HCT116 (cell line): ENCODE results near the gene GCN1. TPM values are rescaled to one million over a fixed set of nuclear protein-coding genes. Genes with fewer than 3 reads are reported as not detected.

Experiments used
- ATAC-seq: fragments of 200-7000 bp; cut with Tn5 transposase; 2 replicates; pipeline ENCODE4 v1.9.1; 2020; ENCODE audit warnings: mild to moderate bottlenecking, moderate library complexity
- BruUV-seq: library from RNA; stranded (reverse); fragments of 400-500 nt; replicated peaks from 2 replicates; lab custom pipeline; 2021; lab: Mats Ljungman, UMichigan
- CTCF ChIA-PET: fragments of 300-600 bp; sonication (Branson Sonifier 250); formaldehyde crosslinking; loops from one replicate; lab custom pipeline; 2021; ENCODE audit warnings: antibody characterized with exemption; lab: Charles Lee
- POLR2A ChIA-PET: fragments of 300-600, 350-600 bp; sonication (Branson Sonifier 250); formaldehyde crosslinking; loops from one replicate; lab custom pipeline; 2021; ENCODE audit warnings: antibody characterized with exemption; lab: Charles Lee
- RAD21 ChIA-PET, 2 experiments: fragments of 300-600 bp; sonication (Branson Sonifier 250); formaldehyde crosslinking; loops; one replicate each; lab custom pipeline; 2023; ENCODE audit warnings: low total read pairs in 2 of 2; ENCODE audit not compliant: uncharacterized antibody in 2 of 2, unreplicated experiment in 2 of 2, low non-redundant PET in 1 of 2; lab: Charles Lee
- DNase-seq: peaks from one replicate; pipeline ENCODE4 v3.0.0-alpha.2; 2010; ENCODE audit warnings: low read depth, low spot score
- H2AFZ ChIP-seq: fragments of 200-600 bp; shearing (Covaris generic), sonication (generic); 2 replicates; pipeline ENCODE4 v1.6.1; 2017; ENCODE audit warnings: low read depth, mixed run types, mixed read lengths, antibody characterized with exemption, low read length; ENCODE audit not compliant: poor library complexity, severe bottlenecking
- H3K27ac ChIP-seq: 2 replicates; pipeline ENCODE4 v1.5.1; 2012; ENCODE audit warnings: low read depth, low read length
- H3K27me3 ChIP-seq: fragments of 200-600 bp; sonication (generic); 2 replicates; pipeline ENCODE4 v1.6.1; 2016; ENCODE audit warnings: mixed run types, low read length, mixed read lengths; ENCODE audit not compliant: insufficient read depth
- H3K36me3 ChIP-seq, 2 experiments: fragments of 200-500 bp in 1 of 2; fragments of 200-600 bp in 1 of 2; sonication (Bioruptor generic) in 1 of 2; sonication (generic) in 1 of 2; 2 replicates each; pipeline versions ENCODE4 v1.5.1 to v1.6.1; 2014 to 2016; ENCODE audit warnings: low read length in 2 of 2, inconsistent platforms in 1 of 2, mixed read lengths in 1 of 2, mixed run types in 1 of 2; ENCODE audit not compliant: insufficient read depth in 2 of 2, control insufficient read depth in 1 of 2
- H3K4me1 ChIP-seq, 2 experiments: fragments of 200-600 bp in 1 of 2; sonication (generic) in 1 of 2; 2 replicates each; pipeline versions ENCODE4 v1.5.1 to v1.6.1; 2012 to 2017; ENCODE audit warnings: low read length in 2 of 2, inconsistent platforms in 1 of 2, mild to moderate bottlenecking in 1 of 2, mixed read lengths in 1 of 2, mixed run types in 1 of 2, moderate library complexity in 1 of 2; ENCODE audit not compliant: insufficient read depth in 2 of 2, control insufficient read depth in 1 of 2
- H3K4me2 ChIP-seq: fragments of 200-600 bp; sonication (generic); 2 replicates; pipeline ENCODE4 v1.6.1; 2017; ENCODE audit warnings: mixed run types, low read length, mixed read lengths
- H3K4me3 ChIP-seq, 2 experiments: fragments of 200-600 bp in 1 of 2; sonication (generic) in 1 of 2; replicated peaks in 1 of 2; 2 replicates each; pipeline ENCODE4 v1.5.1; 2011 to 2016; ENCODE audit warnings: low read length in 2 of 2, control low read depth in 1 of 2, low read depth in 1 of 2, mild to moderate bottlenecking in 1 of 2, mixed read lengths in 1 of 2, mixed run types in 1 of 2
- H3K79me2 ChIP-seq: fragments of 200-600 bp; sonication (generic); 2 replicates; pipeline ENCODE4 v1.6.1; 2017; ENCODE audit warnings: mild to moderate bottlenecking, mixed run types, low read length, moderate library complexity, mixed read lengths; ENCODE audit not compliant: insufficient read depth
- H3K9ac ChIP-seq: fragments of 200-600 bp; sonication (generic); 2 replicates; pipeline ENCODE4 v1.6.1; 2016; ENCODE audit warnings: low read length, mixed read lengths
- H3K9me2 ChIP-seq: fragments of 200-600 bp; sonication (generic), shearing (Covaris generic); 2 replicates; pipeline ENCODE4 v1.6.1; 2017; ENCODE audit warnings: mixed run types, mild to moderate bottlenecking, moderate library complexity; ENCODE audit not compliant: insufficient read depth
- H3K9me3 ChIP-seq, 2 experiments: fragments of 200-500 bp in 1 of 2; fragments of 200-600 bp in 1 of 2; sonication (Bioruptor generic) in 1 of 2; sonication (generic) in 1 of 2; 2 replicates each; pipeline ENCODE4 v1.6.1; 2014 to 2017; ENCODE audit warnings: low read length in 2 of 2, mixed read lengths in 2 of 2, inconsistent platforms in 1 of 2, low read depth in 1 of 2, mild to moderate bottlenecking in 1 of 2, mixed run types in 1 of 2, moderate library complexity in 1 of 2; ENCODE audit not compliant: control insufficient read depth in 1 of 2, insufficient read depth in 1 of 2
- H4K20me1 ChIP-seq: fragments of 200-600 bp; sonication (generic), shearing (Covaris generic); 2 replicates; pipeline ENCODE4 v1.6.1; 2017; ENCODE audit warnings: mixed run types, mild to moderate bottlenecking, moderate library complexity; ENCODE audit not compliant: insufficient read depth
- CEBPB ChIP-seq: IDR thresholded peaks from 2 replicates; pipeline ENCODE4 v1.6.1; 2012; ENCODE audit warnings: low read depth
- EGR1 ChIP-seq: IDR thresholded peaks from 2 replicates; pipeline ENCODE4 v1.6.1; 2012; ENCODE audit warnings: low read depth
- ELF1 ChIP-seq: IDR thresholded peaks from 2 replicates; pipeline ENCODE4 v1.6.1; 2012; ENCODE audit warnings: low read depth, borderline replicate concordance
- EZH2phosphoT487 ChIP-seq: fragments of 200-600 bp; IDR thresholded peaks from 2 replicates; pipeline ENCODE4 v1.6.1; 2018; ENCODE audit warnings: antibody characterized with exemption, borderline replicate concordance
- JUND ChIP-seq: IDR thresholded peaks from 2 replicates; pipeline ENCODE4 v1.6.1; 2012
- RAD21 ChIP-seq: IDR thresholded peaks from 2 replicates; pipeline ENCODE4 v1.6.1; 2012; ENCODE audit warnings: low read depth, mild to moderate bottlenecking
- SIN3A ChIP-seq: IDR thresholded peaks from 2 replicates; pipeline ENCODE4 v1.6.1; 2012; ENCODE audit warnings: low read depth
- SP1 ChIP-seq: IDR thresholded peaks from 2 replicates; pipeline ENCODE4 v1.6.1; 2012; ENCODE audit warnings: low read depth
- TCF7L2 ChIP-seq: IDR thresholded peaks from 2 replicates; pipeline ENCODE4 v1.7.0; 2011; ENCODE audit warnings: borderline replicate concordance, inconsistent platforms; ENCODE audit not compliant: insufficient read depth, insufficient read length; ENCODE audit errors: extremely low read depth
- YY1 ChIP-seq: IDR thresholded peaks from 2 replicates; pipeline ENCODE4 v1.6.1; 2011; ENCODE audit warnings: low read length, low read depth, moderate library complexity, mild to moderate bottlenecking; ENCODE audit not compliant: insufficient replicate concordance; ENCODE audit errors: extremely low read depth
- ZFX ChIP-seq: fragments of 450-650 bp; IDR thresholded peaks from 2 replicates; pipeline ENCODE4 v1.6.1; 2017
- intact Hi-C: fragments of 100-400 bp; cut with micrococcal nuclease; formaldehyde crosslinking; loops from 2 replicates; pipeline ENCODE4 v1.10.0; 2022
- total RNA-seq: library from RNA; stranded (reverse); gene quantifications from one replicate; pipeline ENCODE4 v1.2.1, GENCODE V29; 2021; ENCODE audit not compliant: unreplicated experiment
- TF ChIP-seq, protein P1 (sequence below): IDR thresholded peaks from 2 replicates; pipeline ENCODE4 v1.6.1; 2012; ENCODE audit warnings: low read depth

Gene GCN1
- total RNA-seq, 1 experiment from 2014 or later: 184 TPM

DNA sequence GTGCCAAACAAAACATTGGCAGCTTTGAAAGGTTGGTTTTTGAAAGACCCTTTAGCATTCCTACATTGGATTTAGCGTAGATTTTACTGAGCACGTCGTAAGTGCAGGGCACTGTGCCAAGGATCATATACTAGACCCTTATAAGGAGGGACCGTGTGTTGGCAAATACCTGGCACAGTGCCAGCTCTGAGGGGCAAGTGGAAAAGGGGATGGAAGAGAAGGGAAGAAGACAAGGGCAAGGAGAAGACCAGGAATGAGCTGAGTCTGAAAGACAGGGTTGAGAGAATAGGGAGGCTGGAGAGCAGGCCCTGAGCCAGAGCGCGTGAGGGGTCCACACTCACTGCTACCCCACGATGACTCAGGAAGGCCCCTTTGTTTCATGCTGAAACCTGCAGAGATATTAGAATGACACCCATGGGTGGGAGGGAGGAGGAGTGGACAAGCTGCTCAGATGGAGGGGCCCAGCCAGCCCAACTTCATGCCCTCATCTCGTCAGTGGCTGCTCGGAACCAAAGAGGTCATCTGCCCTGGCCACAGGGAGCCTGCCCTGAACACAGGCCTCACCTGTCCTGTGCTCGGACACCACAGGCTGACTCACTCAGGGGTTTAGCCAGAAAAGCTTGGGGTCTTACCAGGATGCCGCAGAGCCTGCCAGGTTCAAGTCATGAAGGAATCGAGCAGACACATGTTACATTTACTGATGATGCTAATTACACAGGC is 103.0 kb downstream of the GCN1 start:
- DNase-seq: no peak
- Histone ChIP-seq H3K79me2 (no peaks in the 10 kb centered on the region), H3K9me3 (no peaks in the 10 kb centered on the region), H3K27ac (no peak overlapping the region), H3K36me3 (peaks cover 0 to 2% of the 10 kb centered on the region in 2 experiments; a peak in 2 of 4 replicates), H3K4me3 (no peak overlapping the region), H3K4me1 (peaks cover 10 to 14% of the 10 kb centered on the region in 2 experiments), H2AFZ (no peak overlapping the region), H3K9me2 (no peaks in the 10 kb centered on the region), H4K20me1 (no peaks in the 10 kb centered on the region), H3K9ac (no peak overlapping the region), H3K27me3 (no peaks in the 10 kb centered on the region), H3K4me2 (no peak overlapping the region)
- no TSS peak for BruUV-seq
- RAD21 ChIA-PET: no interaction called here
- intact Hi-C loops: no loop called here
- CTCF ChIA-PET: no interaction called here
- TF ChIP-seq ZFX: no peak
- TF ChIP-seq SP1: no peak
- no peak for ATAC-seq
- POLR2A ChIA-PET: no interaction called here

DNA sequence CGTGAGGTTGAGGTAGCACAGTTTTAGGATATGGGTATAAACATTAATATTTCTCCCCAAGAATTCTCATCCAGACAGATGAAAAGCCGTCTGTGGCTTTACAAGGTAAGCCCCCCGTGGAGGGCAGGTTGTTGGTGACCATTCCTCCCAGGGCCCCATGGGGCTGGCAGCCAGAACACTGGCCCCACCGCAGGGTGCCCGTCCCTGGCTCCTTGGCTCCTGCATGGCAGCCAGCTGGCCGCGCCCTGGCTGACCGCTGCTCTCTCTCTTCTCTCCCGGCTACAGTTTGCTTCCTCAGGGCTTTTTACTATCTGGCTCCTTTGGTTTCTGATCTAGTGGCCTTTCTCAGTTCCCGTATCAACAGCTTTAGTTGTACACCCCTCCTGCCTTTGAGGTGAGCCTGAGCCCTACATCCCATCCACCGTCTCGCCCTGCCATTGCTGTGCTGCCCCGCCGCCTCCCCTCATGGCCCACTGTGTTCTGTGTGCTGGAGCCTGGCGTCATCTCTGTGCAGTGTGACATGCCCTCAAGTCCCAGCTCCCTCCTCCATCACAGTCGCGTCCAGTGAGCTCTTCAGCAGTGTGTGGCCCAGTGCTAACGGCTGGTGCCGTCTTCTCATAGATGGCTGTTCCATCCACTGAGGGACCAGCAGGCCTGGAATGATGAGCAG is 103.8 kb downstream of the GCN1 start:
- TF ChIP-seq ZFX: no peak
- TF ChIP-seq RAD21: no peak
- TF ChIP-seq ELF1: no peak
- no peak for TF ChIP-seq EGR1
- no peak for TF ChIP-seq YY1
- TF ChIP-seq CEBPB: no peak
- TF ChIP-seq SIN3A: no peak
- no peak for TF ChIP-seq TCF7L2
- no peak for TF ChIP-seq JUND
- no peak for TF ChIP-seq EZH2phosphoT487
- no peak for TF ChIP-seq SP1
- TF ChIP-seq, protein P1, sequence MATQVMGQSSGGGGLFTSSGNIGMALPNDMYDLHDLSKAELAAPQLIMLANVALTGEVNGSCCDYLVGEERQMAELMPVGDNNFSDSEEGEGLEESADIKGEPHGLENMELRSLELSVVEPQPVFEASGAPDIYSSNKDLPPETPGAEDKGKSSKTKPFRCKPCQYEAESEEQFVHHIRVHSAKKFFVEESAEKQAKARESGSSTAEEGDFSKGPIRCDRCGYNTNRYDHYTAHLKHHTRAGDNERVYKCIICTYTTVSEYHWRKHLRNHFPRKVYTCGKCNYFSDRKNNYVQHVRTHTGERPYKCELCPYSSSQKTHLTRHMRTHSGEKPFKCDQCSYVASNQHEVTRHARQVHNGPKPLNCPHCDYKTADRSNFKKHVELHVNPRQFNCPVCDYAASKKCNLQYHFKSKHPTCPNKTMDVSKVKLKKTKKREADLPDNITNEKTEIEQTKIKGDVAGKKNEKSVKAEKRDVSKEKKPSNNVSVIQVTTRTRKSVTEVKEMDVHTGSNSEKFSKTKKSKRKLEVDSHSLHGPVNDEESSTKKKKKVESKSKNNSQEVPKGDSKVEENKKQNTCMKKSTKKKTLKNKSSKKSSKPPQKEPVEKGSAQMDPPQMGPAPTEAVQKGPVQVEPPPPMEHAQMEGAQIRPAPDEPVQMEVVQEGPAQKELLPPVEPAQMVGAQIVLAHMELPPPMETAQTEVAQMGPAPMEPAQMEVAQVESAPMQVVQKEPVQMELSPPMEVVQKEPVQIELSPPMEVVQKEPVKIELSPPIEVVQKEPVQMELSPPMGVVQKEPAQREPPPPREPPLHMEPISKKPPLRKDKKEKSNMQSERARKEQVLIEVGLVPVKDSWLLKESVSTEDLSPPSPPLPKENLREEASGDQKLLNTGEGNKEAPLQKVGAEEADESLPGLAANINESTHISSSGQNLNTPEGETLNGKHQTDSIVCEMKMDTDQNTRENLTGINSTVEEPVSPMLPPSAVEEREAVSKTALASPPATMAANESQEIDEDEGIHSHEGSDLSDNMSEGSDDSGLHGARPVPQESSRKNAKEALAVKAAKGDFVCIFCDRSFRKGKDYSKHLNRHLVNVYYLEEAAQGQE: no peak
- TF ChIP-seq, all 23 proteins: peak for 0
- Histone ChIP-seq H3K4me1 (peaks cover 18 to 21% of the 10 kb centered on the region in 2 experiments), H3K9me3 (no peaks in the 10 kb centered on the region), H3K27ac (no peak overlapping the region), H3K4me2 (no peak overlapping the region), H3K36me3 (no peaks in the 10 kb centered on the region; a peak in 2 of 4 replicates), H3K79me2 (no peaks in the 10 kb centered on the region), H3K27me3 (no peaks in the 10 kb centered on the region), H3K9ac (no peak overlapping the region), H4K20me1 (no peaks in the 10 kb centered on the region), H2AFZ (no peak overlapping the region), H3K4me3 (no peak overlapping the region), H3K9me2 (no peaks in the 10 kb centered on the region)
- ChIA-PET CTCF (no interaction called here), RAD21 (no interaction called here), POLR2A (interaction anchor here (1.4 kb wide), 1 partner anchor 110 kb away, joined by 3 read pairs; the partner anchor contains the start of gene RPLP0)
- DNase-seq: no peak
- intact Hi-C loops: no loop called here
- no peak for ATAC-seq
- BruUV-seq: no TSS peak
